ENCODE measurements around the gene SAMSN1. TPM values are rescaled to one million over a fixed set of nuclear protein-coding genes. Genes with fewer than 3 reads are reported as not detected.

Gene SAMSN1
- total RNA-seq, 1 experiment from 2014 or later = 2.8 TPM

DNA sequence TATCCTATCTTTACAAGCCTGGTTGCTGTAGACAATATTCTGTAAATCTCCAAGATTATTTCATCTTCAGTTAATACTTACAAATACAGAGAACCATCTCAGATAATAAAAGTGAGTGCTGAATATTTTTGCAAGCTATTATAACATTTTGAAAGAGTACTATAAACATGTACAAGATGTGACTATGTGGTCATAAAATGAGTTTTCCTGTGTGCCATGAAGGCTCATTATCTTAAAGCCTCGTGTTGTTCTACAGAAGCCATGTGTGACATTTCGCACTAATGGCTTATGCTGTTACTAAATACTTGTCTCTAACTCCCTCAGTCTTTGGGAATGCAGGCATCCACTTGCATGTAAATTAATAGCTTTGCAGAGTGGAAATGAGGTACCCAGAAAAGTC, 48.3 kb downstream of the SAMSN1 start:
- Mint-ChIP-seq H3K4me3 (no peak overlapping the region), H3K36me3 (ENCODE audit: insufficient read depth in 1 of 3, low read depth in 3 of 3) (peaks cover 0 to 3% (median 3%) of the 10 kb centered on the region in 3 experiments; a peak in 2 of 7 replicates), H3K27me3 (ENCODE audit: low read depth) (no peaks in the 10 kb centered on the region), H3K27ac (no peak overlapping the region), H3K9me3 (peaks cover 3 to 4% of the 10 kb centered on the region in 2 experiments; a peak in 4 of 5 replicates), H3K4me1 (peaks cover 9 to 11% of the 10 kb centered on the region in 2 experiments)
- Histone ChIP-seq H3K79me1 (ENCODE audit: insufficient read depth, low read depth, low read length, poor library complexity, severe bottlenecking) (no peaks in the 10 kb centered on the region), H2BK15ac (ENCODE audit: low read depth, low read length) (no peak overlapping the region), H3K9me3 (ENCODE audit: control insufficient read depth, low read depth, low read length) (no peaks in the 10 kb centered on the region), H3K4me2 (ENCODE audit: insufficient read depth, insufficient read length, low read length) (no peak overlapping the region), H4K8ac (replicated peaks; ENCODE audit: insufficient read length, low read depth, low read length) (no peak overlapping the region), H2AK5ac (ENCODE audit: insufficient read length, low read length) (no peak overlapping the region), H3K56ac (ENCODE audit: insufficient read length, low read depth, low read length) (no peak overlapping the region), H3K79me2 (ENCODE audit: insufficient read depth, low read length) (no peaks in the 10 kb centered on the region), H3K14ac (ENCODE audit: insufficient read depth, low read length) (no peak overlapping the region), H3K27me3 (ENCODE audit: insufficient read depth, low read length) (no peaks in the 10 kb centered on the region), H3K23ac (ENCODE audit: insufficient read length, low read depth, low read length) (no peak overlapping the region), H3K27ac (ENCODE audit: insufficient read length, low read depth, low read length) (no peak overlapping the region), H3T11ph (ENCODE audit: low read length) (no peak overlapping the region), H2BK20ac (ENCODE audit: low read depth, low read length, poor library complexity, severe bottlenecking) (no peak overlapping the region), H3K4ac (ENCODE audit: low read depth, low read length) (no peak overlapping the region), H3K18ac (ENCODE audit: insufficient read length, low read depth, low read length) (no peak overlapping the region), H3K4me1 (ENCODE audit: insufficient read depth, low read length) (no peaks in the 10 kb centered on the region), H2BK120ac (ENCODE audit: low read depth, low read length, poor library complexity, severe bottlenecking) (no peak overlapping the region), H4K5ac (ENCODE audit: insufficient read length, low read depth, low read length) (no peak overlapping the region), H4K91ac (ENCODE audit: insufficient read length, low read depth, low read length) (no peak overlapping the region), H2AFZ (ENCODE audit: low read length) (no peak overlapping the region), H2BK5ac (ENCODE audit: insufficient read length, low read length) (no peak overlapping the region), H3K9ac (ENCODE audit: extremely low read depth, insufficient read length, low read length) (no peak overlapping the region), H3K23me2 (ENCODE audit: insufficient read length, low read depth, low read length, poor library complexity, severe bottlenecking) (no peaks in the 10 kb centered on the region), H2BK12ac (ENCODE audit: insufficient read length, low read depth, low read length) (no peak overlapping the region), H4K20me1 (ENCODE audit: control insufficient read depth, insufficient read depth, insufficient read length) (no peaks in the 10 kb centered on the region)
- no peak for DNase-seq
- TF ChIP-seq, protein P1, sequence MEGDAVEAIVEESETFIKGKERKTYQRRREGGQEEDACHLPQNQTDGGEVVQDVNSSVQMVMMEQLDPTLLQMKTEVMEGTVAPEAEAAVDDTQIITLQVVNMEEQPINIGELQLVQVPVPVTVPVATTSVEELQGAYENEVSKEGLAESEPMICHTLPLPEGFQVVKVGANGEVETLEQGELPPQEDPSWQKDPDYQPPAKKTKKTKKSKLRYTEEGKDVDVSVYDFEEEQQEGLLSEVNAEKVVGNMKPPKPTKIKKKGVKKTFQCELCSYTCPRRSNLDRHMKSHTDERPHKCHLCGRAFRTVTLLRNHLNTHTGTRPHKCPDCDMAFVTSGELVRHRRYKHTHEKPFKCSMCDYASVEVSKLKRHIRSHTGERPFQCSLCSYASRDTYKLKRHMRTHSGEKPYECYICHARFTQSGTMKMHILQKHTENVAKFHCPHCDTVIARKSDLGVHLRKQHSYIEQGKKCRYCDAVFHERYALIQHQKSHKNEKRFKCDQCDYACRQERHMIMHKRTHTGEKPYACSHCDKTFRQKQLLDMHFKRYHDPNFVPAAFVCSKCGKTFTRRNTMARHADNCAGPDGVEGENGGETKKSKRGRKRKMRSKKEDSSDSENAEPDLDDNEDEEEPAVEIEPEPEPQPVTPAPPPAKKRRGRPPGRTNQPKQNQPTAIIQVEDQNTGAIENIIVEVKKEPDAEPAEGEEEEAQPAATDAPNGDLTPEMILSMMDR (conservative IDR thresholded peaks at IDR 0.05) = no peak
- no CpG with 5 or more reads among the region's 2 CpGs for WGBS (ENCODE audit: extremely low coverage, insufficient read length, low lambda C conversion rate)

Measured in H9 (cell line).